ENCODE results near the gene CEP85L. TPM values are rescaled to one million over a fixed set of nuclear protein-coding genes. Genes with fewer than 3 reads are reported as not detected.

CEP85L gene
- total and polyA plus RNA-seq, 10 of the 15 experiments (the other 5 are each of a cell fraction or from before 2014, with no cell fraction given): 1.8 to 10.9 (median 7.1) TPM

DNA sequence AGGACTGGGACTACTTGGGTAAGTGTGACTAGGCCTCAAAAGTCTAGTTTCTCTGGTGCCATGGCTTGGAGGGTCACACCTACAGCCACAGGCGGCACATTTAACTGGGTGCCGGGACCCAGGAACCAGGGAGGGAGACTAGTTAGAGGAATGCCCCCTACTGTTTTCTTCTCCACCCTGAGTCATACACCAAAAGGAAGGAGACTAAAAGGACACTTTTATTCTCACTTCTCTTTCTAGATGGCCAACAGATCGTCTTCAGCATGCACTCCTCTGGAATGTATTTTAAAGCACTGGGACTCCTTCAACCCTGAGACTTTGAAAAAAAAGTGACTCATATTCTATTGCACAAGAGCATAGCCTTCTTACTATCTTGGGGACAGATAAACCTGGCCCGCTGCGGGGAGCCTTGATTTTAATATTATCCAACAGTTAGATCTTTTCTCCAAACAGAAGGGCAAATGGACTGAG lies 69.9 kb downstream of the CEP85L start:
- H3K4me2 ChIP-seq (ENCODE audit: control insufficient read depth, insufficient read depth): no peak overlapping the region
- in situ Hi-C loops (cut with MboI): no loop called here
- BruUV-seq (replicated peaks): no TSS peak
- H2AFZ ChIP-seq (ENCODE audit: control insufficient read depth, low read depth, low read length): no peak overlapping the region
- no peaks in the 10 kb centered on the region for H3K79me2 ChIP-seq (ENCODE audit: control insufficient read depth, insufficient read depth, low read length)
- ATAC-seq (no peak), DNase-seq (ENCODE audit: low read depth, low spot score) (no peak), FAIRE-seq (no peak)
- no peaks in the 10 kb centered on the region for H4K20me1 ChIP-seq (ENCODE audit: control insufficient read depth, insufficient read depth)
- POLR2A ChIA-PET: no interaction called here
- no peaks in the 10 kb centered on the region for H3K27me3 ChIP-seq (replicated peaks in 1 of 2; ENCODE audit: control insufficient read depth in 2 of 2, insufficient read depth in 2 of 2, low read length in 1 of 2)
- H3K9ac ChIP-seq (ENCODE audit: control insufficient read depth, insufficient read depth, low read length): no peak overlapping the region
- SMC1A ChIA-PET (ENCODE audit: uncharacterized antibody, unreplicated experiment): interaction anchor here (1.3 to 3.0 kb wide), 2 partner anchors 16 to 17 kb away, joined by 4 to 42 read pairs; no protein-coding TSS in a partner anchor
- H3K27ac ChIP-seq (ENCODE audit: control insufficient read depth, insufficient read depth): no peak overlapping the region
- CTCF ChIA-PET: interaction anchor here (0.6 to 3.5 kb wide), 7 partner anchors 10 to 70 kb away, joined by 3 to 35 read pairs (median 4); no protein-coding TSS in a partner anchor
- WGBS (ENCODE audit: insufficient coverage, insufficient replicate concordance, low lambda C conversion rate, missing lambda C conversion rate): 82% methylated on average over 5 of the region's 5 CpGs
- H3K36me3 ChIP-seq (ENCODE audit: control insufficient read depth in 2 of 2, insufficient read depth in 2 of 2, low read length in 1 of 2): no peaks in the 10 kb centered on the region
- intact Hi-C loops (cut with micrococcal nuclease; ENCODE audit: unreplicated experiment): loop anchor here (1.0 kb wide), 1 partner anchor 605 kb away; no protein-coding TSS in a partner anchor
- H3K4me3 ChIP-seq: no peak overlapping the region
- no peaks in the 10 kb centered on the region for H3K4me1 ChIP-seq (ENCODE audit: control insufficient read depth, insufficient read depth, low read length)
- H3K9me3 ChIP-seq (replicated peaks; ENCODE audit: control insufficient read depth, insufficient read depth, low read length): peaks cover 10% of the 10 kb centered on the region; the same call in 2 of the 3 replicates
- RAD21 ChIA-PET (ENCODE audit: unreplicated experiment): interaction anchor here (0.8 to 3.5 kb wide), 3 partner anchors 16 to 741 kb away, joined by 3 to 15 read pairs (median 4); no protein-coding TSS in a partner anchor
- TF ChIP-seq NRF1 (conservative IDR thresholded peaks at IDR 0.05; ENCODE audit: low read depth, low read length): no peak
- no peak for TF ChIP-seq FOXM1 (IDR thresholded peaks at IDR 0.05; ENCODE audit: low read depth, low read length)
- no peak for TF ChIP-seq RAD21 (IDR thresholded peaks at IDR 0.05; ENCODE audit: insufficient read depth, low read depth, low read length)
- TF ChIP-seq, protein P1, sequence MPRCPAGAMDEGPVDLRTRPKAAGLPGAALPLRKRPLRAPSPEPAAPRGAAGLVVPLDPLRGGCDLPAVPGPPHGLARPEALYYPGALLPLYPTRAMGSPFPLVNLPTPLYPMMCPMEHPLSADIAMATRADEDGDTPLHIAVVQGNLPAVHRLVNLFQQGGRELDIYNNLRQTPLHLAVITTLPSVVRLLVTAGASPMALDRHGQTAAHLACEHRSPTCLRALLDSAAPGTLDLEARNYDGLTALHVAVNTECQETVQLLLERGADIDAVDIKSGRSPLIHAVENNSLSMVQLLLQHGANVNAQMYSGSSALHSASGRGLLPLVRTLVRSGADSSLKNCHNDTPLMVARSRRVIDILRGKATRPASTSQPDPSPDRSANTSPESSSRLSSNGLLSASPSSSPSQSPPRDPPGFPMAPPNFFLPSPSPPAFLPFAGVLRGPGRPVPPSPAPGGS (IDR thresholded peaks at IDR 0.05; ENCODE audit: borderline replicate concordance, insufficient read depth, low read depth, low read length, poor library complexity, severe bottlenecking): no peak
- TF ChIP-seq, protein P2, sequence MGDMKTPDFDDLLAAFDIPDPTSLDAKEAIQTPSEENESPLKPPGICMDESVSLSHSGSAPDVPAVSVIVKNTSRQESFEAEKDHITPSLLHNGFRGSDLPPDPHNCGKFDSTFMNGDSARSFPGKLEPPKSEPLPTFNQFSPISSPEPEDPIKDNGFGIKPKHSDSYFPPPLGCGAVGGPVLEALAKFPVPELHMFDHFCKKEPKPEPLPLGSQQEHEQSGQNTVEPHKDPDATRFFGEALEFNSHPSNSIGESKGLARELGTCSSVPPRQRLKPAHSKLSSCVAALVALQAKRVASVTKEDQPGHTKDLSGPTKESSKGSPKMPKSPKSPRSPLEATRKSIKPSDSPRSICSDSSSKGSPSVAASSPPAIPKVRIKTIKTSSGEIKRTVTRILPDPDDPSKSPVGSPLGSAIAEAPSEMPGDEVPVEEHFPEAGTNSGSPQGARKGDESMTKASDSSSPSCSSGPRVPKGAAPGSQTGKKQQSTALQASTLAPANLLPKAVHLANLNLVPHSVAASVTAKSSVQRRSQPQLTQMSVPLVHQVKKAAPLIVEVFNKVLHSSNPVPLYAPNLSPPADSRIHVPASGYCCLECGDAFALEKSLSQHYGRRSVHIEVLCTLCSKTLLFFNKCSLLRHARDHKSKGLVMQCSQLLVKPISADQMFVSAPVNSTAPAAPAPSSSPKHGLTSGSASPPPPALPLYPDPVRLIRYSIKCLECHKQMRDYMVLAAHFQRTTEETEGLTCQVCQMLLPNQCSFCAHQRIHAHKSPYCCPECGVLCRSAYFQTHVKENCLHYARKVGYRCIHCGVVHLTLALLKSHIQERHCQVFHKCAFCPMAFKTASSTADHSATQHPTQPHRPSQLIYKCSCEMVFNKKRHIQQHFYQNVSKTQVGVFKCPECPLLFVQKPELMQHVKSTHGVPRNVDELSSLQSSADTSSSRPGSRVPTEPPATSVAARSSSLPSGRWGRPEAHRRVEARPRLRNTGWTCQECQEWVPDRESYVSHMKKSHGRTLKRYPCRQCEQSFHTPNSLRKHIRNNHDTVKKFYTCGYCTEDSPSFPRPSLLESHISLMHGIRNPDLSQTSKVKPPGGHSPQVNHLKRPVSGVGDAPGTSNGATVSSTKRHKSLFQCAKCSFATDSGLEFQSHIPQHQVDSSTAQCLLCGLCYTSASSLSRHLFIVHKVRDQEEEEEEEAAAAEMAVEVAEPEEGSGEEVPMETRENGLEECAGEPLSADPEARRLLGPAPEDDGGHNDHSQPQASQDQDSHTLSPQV (IDR thresholded peaks at IDR 0.05): no peak
- TF ChIP-seq EP300 (IDR thresholded peaks at IDR 0.05; ENCODE audit: borderline replicate concordance in 1 of 2, control insufficient read depth in 1 of 2, low read depth in 2 of 2, low read length in 2 of 2): no peak
- no peak for TF ChIP-seq IKZF1 (conservative IDR thresholded peaks at IDR 0.05)
- no peak for TF ChIP-seq POLR2A (IDR thresholded peaks at IDR 0.05; ENCODE audit: low read depth, low read length)
- TF ChIP-seq, protein P3, sequence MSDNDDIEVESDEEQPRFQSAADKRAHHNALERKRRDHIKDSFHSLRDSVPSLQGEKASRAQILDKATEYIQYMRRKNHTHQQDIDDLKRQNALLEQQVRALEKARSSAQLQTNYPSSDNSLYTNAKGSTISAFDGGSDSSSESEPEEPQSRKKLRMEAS (IDR thresholded peaks at IDR 0.05; ENCODE audit: low read depth, low read length): no peak
- TF ChIP-seq MTA3 (IDR thresholded peaks at IDR 0.05; ENCODE audit: borderline replicate concordance, low read length): no peak

Measured in GM12878 (cell line).